Upper lobe of left lung (tissue), 4 donors: ENCODE data around the gene SAXO1.

Source experiments
- EP300 ChIP-seq, 4 donors: sonication (generic); formaldehyde crosslinking; IDR thresholded peaks; one replicate each; pipeline ENCODE4 v1.5.1; 2017; ENCODE audit warnings: antibody characterized with exemption in 4 of 4, control low read depth in 2 of 4
- POLR2A ChIP-seq, 4 donors: fragments of 450-650 bp; IDR thresholded peaks; one replicate each; pipeline ENCODE4 v1.5.1; 2016 to 2017; ENCODE audit warnings: antibody characterized with exemption in 4 of 4, mild to moderate bottlenecking in 2 of 4
- POLR2AphosphoS5 ChIP-seq, 2 donors: sonication (generic); formaldehyde crosslinking; IDR thresholded peaks; one replicate each; pipeline ENCODE4 v1.5.1; 2017; ENCODE audit warnings: antibody characterized with exemption in 2 of 2
- TF ChIP-seq, protein P1 (sequence below), 6 experiments: fragments of 450-650 bp in 4 of 6; fragments of 200-600 bp in 2 of 6; sonication (generic) in 2 of 6; IDR thresholded peaks; one replicate each; pipeline ENCODE4 v1.5.1; 2016 to 2019; ENCODE audit warnings: antibody characterized with exemption in 6 of 6

GRCh38 chr9:19020886-19021455 is 12.0 kb downstream of the SAXO1 start:
- TF ChIP-seq POLR2A (IDR thresholded peaks at IDR 0.05) (no peak), EP300 (IDR thresholded peaks at IDR 0.05) (no peak), POLR2AphosphoS5 (IDR thresholded peaks at IDR 0.05) (no peak)
- TF ChIP-seq, protein P1, sequence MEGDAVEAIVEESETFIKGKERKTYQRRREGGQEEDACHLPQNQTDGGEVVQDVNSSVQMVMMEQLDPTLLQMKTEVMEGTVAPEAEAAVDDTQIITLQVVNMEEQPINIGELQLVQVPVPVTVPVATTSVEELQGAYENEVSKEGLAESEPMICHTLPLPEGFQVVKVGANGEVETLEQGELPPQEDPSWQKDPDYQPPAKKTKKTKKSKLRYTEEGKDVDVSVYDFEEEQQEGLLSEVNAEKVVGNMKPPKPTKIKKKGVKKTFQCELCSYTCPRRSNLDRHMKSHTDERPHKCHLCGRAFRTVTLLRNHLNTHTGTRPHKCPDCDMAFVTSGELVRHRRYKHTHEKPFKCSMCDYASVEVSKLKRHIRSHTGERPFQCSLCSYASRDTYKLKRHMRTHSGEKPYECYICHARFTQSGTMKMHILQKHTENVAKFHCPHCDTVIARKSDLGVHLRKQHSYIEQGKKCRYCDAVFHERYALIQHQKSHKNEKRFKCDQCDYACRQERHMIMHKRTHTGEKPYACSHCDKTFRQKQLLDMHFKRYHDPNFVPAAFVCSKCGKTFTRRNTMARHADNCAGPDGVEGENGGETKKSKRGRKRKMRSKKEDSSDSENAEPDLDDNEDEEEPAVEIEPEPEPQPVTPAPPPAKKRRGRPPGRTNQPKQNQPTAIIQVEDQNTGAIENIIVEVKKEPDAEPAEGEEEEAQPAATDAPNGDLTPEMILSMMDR (IDR thresholded peaks at IDR 0.05): no peak
